Epithelial cell of proximal tubule (primary cell): ENCODE results near the gene NR3C1. TPM values are rescaled to one million over a fixed set of nuclear protein-coding genes. Genes with fewer than 3 reads are reported as not detected.

Source experiments
- DNase-seq: peaks from one replicate; pipeline ENCODE4 v3.0.0-alpha.2; 2011; ENCODE audit warnings: low read depth
- H3K4me3 ChIP-seq: 2 replicates; pipeline ENCODE4 v1.5.1; 2011; ENCODE audit warnings: low read depth, mild to moderate bottlenecking, low read length
- total RNA-seq: library from RNA; depleted of rRNA; stranded (reverse); fragments of >200 nt; gene quantifications from 2 replicates; pipeline ENCODE4 v1.2.3, GENCODE V29; 2015
- TF ChIP-seq, protein P1 (sequence below): conservative IDR thresholded peaks from 2 replicates; pipeline ENCODE4 v1.5.1; 2012; ENCODE audit warnings: low read depth, mild to moderate bottlenecking, low read length

The NR3C1 gene
- total RNA-seq, 1 donor from 2014 or later: 14.6 TPM

- no peak for DNase-seq
- TF ChIP-seq, protein P1, sequence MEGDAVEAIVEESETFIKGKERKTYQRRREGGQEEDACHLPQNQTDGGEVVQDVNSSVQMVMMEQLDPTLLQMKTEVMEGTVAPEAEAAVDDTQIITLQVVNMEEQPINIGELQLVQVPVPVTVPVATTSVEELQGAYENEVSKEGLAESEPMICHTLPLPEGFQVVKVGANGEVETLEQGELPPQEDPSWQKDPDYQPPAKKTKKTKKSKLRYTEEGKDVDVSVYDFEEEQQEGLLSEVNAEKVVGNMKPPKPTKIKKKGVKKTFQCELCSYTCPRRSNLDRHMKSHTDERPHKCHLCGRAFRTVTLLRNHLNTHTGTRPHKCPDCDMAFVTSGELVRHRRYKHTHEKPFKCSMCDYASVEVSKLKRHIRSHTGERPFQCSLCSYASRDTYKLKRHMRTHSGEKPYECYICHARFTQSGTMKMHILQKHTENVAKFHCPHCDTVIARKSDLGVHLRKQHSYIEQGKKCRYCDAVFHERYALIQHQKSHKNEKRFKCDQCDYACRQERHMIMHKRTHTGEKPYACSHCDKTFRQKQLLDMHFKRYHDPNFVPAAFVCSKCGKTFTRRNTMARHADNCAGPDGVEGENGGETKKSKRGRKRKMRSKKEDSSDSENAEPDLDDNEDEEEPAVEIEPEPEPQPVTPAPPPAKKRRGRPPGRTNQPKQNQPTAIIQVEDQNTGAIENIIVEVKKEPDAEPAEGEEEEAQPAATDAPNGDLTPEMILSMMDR: no peak
- H3K4me3 ChIP-seq: no peak overlapping the region
These were observed 105.7 kb downstream of the NR3C1 start for GRCh38 chr5:143297756-143298155.

DNA sequence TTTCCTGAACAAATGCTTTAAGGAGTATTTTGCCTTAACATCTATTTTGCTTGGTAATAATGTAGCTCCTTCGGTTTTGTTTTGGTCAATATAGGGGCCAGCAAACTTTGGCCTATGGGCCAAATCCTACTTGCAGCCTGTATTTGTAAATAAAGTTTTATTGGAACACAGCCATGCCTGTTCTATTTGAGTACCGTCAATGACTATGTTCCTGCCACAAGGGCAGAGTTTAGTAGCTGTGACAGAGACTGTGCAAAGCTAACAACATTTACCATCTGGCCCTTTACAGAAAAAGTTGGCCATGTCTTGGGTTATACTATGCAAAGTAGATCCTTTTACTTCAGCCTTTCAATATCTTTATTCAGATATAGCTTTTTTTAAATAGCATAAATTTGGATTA, 113.4 kb downstream of the NR3C1 start:
- no peak overlapping the region for H3K4me3 ChIP-seq
- DNase-seq: no peak
- TF ChIP-seq, protein P1: no peak

DNA sequence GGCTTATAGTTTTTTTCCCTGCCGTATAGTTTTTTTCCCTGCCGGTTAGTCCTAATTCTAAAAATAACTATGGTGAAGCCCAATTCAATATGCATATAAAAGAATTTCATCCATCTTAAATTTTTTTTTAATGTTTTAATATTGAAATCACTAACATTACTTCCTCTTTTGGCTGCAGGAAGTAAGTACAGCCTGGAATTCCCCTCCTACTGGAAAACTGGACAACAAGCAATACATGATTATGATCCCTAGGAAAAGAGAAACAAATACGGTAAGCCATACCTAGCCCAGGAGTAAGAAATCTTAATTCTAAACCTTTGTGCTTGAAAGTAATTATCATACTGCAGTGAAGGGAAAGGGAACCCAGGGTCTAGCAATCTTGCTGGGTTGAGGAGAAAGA, 119.0 kb downstream of the NR3C1 start:
- no peak for DNase-seq
- H3K4me3 ChIP-seq: no peak overlapping the region
- TF ChIP-seq, protein P1: no peak

DNA sequence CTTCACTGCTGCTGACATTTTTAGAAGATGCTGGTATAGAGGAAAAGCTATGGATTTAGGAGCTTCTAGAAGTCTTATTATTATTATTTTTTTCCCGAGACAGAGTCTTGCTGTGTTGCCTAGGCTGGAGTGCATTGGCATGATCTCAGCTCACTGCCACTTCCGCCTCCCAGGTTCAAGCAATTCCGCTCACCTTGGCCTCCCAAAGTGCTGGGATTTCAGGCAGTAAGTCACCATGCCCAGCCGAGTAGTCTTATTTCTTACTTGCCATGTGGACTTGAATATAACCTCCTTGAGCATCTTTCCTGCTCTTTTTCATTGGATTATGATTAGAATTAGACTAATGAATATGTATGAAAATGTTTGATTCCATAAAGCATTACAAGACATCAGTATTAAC, 119.5 kb downstream of the NR3C1 start:
- no peak for DNase-seq
- H3K4me3 ChIP-seq: no peak overlapping the region
- TF ChIP-seq, protein P1: no peak

DNA sequence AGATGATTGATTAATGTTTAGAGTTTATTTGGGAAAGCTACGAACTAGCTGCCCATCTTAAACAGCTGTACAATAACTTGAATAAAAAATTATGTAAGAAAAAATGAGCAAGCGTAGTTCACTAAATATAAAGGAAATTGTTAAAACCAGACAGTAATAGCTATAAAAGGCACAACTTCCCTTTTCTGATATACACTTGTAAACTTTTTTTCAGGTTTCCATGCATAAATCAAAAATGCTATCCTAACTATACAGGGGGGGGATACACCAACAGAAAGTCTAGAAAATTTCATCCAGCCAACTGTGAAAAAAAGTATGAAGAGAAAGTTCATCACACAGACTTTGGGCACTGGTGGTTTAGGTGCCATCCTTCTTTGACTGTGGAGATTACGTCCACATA, 122.3 kb downstream of the NR3C1 start:
- no peak for DNase-seq
- no peak overlapping the region for H3K4me3 ChIP-seq
- TF ChIP-seq, protein P1: no peak

- DNase-seq: no peak
- no peak overlapping the region for H3K4me3 ChIP-seq
- TF ChIP-seq, protein P1: no peak
These were observed 123.8 kb downstream of the NR3C1 start for GRCh38 chr5:143279698-143280097.

- DNase-seq: no peak
- no peak overlapping the region for H3K4me3 ChIP-seq
- TF ChIP-seq, protein P1: no peak
These were observed 126.0 kb downstream of the NR3C1 start for GRCh38 chr5:143277536-143277935.
